Body of pancreas (tissue), 4 donors: ENCODE data around the gene LST1. TPM values are rescaled to one million over a fixed set of nuclear protein-coding genes. Genes with fewer than 3 reads are reported as not detected.

Source experiments
- ATAC-seq: fragments of 150-250 bp; one replicate; pipeline ENCODE4 v1.9.1; 2016
- DNase-seq, 4 donors: peaks; one replicate each; pipeline ENCODE4 v3.0.0-alpha.2; 2019
- H3K27ac ChIP-seq, 4 donors: fragments of 200-600 bp; sonication (generic); 1 replicate in 3 of 4; 2 replicates in 1 of 4; pipeline versions ENCODE4 v1.5.1 to v1.6.1; 2016 to 2019; ENCODE audit warnings: mild to moderate bottlenecking in 1 of 4, mixed read lengths in 1 of 4, moderate library complexity in 1 of 4
- H3K27me3 ChIP-seq, 2 donors: fragments of 200-600 bp; sonication (generic); one replicate each; pipeline ENCODE4 v1.6.0; 2016; ENCODE audit warnings: mild to moderate bottlenecking in 1 of 2
- H3K36me3 ChIP-seq, 2 donors: fragments of 200-600 bp; sonication (generic); replicated peaks in 1 of 2; 2 replicates each; pipeline ENCODE4 v1.5.1; 2016; ENCODE audit warnings: low read depth in 2 of 2; ENCODE audit not compliant: insufficient read depth in 1 of 2
- H3K4me1 ChIP-seq: fragments of 200-600 bp; sonication (generic); one replicate; pipeline ENCODE4 v1.6.0; 2016
- H3K4me3 ChIP-seq, 2 donors: fragments of 200-600 bp; sonication (generic); 1 replicate in 1 of 2; 2 replicates in 1 of 2; pipeline ENCODE4 v1.5.1; 2016 to 2019
- H3K9me3 ChIP-seq, 3 donors: fragments of 200-600 bp; sonication (generic); 1 replicate in 2 of 3; 2 replicates in 1 of 3; pipeline ENCODE4 v1.5.1; 2016
- POLR2A ChIP-seq, 3 donors: fragments of 450-650 bp; IDR thresholded peaks; one replicate each; pipeline ENCODE4 v1.6.1; 2016; ENCODE audit warnings: antibody characterized with exemption in 3 of 3, mild to moderate bottlenecking in 2 of 3
- WGBS, 2 donors: methylation state at CpG; one replicate each; pipeline ENCODE4 v1.1.5; 2017; 5-methylcytosine and 5-hydroxymethylcytosine counted together
- intact Hi-C: fragments of 100-400 bp; cut with DNase I; formaldehyde crosslinking; loops from one replicate; pipeline ENCODE4 v1.15.1; 2023
- total RNA-seq, 2 donors: library from RNA; depleted of rRNA; stranded (reverse); fragments of >200 nt; gene quantifications; one replicate each; pipeline ENCODE4 v1.1.0, GENCODE V29; 2016
- TF ChIP-seq, protein P1 (sequence below), 7 experiments: fragments of 450-650 bp in 4 of 7; fragments of 200-600 bp in 3 of 7; sonication (generic) in 3 of 7; IDR thresholded peaks; one replicate each; pipeline ENCODE4 v1.5.1; 2016 to 2019; ENCODE audit warnings: antibody characterized with exemption in 7 of 7

The LST1 gene
- total RNA-seq, 2 donors from 2014 or later, result 2.9 to 6.9 TPM

DNA sequence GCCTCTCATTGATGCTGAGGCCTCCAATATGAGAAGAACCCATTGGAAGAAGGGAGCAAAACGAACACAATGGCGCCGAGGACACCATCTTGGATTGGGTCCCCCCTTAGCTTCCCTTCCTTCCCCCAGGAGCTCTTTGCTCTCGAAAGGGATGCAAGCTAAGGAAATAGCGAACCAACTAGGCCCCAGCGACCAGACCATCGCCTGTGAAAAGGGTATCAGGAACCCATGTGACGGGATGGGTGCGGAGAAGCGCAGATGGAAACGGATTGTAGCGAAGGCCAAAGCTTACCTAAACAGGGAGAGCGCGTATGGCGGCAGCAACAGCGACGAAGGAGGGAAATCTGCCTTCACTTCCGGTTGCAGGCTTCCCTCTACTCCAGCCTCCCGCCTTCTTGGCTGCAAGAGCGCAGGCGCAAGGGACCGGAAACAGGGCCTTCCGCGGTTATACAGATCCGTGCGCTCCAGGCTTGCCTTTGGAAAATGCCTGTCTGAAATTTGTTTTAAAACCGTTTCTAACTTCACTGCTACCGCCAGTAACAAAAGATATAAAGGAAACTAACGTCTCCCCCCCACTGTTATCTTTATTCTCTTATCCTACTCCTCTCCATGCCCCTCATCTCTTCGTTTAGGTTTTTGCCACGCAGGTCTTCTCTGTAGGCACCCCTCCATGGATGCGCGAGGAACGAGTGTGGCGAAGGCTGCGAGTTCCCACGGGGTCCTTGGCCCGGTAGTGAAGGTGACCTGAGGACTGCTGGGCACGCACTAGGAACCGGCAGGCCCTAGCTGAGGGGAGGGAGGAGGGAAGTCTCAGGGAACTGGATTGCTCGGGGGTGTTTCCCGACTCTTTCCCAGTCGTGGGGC lies 44.2 kb upstream of the LST1 start, which contains the start of gene DDX39B:
Gene DDX39B, minus strand, starts transcription at position 346 of the 864 bp plus-strand sequence. CDS start 1,471 bp downstream, outside the sequence.
- peaks cover 39% of the 10 kb centered on the region for H3K4me1 ChIP-seq

DNA sequence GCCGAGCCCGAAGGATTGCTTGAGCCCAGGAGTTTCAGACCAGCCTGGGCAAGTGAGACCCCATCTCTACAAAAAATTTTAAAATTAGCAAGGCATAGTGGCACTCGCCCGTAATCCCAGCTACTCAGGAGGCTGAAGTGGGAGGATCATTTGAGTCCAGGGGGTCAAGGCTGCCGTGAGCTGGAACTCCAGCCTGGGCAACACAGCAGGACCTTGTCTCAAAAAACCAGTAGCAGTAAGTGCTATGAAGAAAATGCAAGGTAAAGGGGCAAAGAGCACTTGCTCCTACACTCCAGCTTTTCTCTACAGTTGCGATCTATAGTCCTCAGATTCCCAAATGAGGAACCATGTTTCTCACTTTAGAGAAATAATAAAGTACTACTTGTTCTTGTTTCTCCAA lies 42.4 kb upstream of the LST1 start:
- 89 to 93% methylated on average over 6 of the region's 6 CpGs for WGBS, 2 donors
- Histone ChIP-seq H3K4me1 (peaks cover 45% of the 10 kb centered on the region), H3K9me3 (no peaks in the 10 kb centered on the region), H3K27ac (no peak overlapping the region), H3K4me3 (no peak overlapping the region), H3K36me3 (peaks cover 0 to under 1% of the 10 kb centered on the region in 2 donors), H3K27me3 (no peaks in the 10 kb centered on the region)
- no peak for DNase-seq
- no peak for ATAC-seq
- intact Hi-C loops, result no loop called here
- TF ChIP-seq POLR2A (IDR thresholded peaks at IDR 0.05), result no peak
- TF ChIP-seq, protein P1, sequence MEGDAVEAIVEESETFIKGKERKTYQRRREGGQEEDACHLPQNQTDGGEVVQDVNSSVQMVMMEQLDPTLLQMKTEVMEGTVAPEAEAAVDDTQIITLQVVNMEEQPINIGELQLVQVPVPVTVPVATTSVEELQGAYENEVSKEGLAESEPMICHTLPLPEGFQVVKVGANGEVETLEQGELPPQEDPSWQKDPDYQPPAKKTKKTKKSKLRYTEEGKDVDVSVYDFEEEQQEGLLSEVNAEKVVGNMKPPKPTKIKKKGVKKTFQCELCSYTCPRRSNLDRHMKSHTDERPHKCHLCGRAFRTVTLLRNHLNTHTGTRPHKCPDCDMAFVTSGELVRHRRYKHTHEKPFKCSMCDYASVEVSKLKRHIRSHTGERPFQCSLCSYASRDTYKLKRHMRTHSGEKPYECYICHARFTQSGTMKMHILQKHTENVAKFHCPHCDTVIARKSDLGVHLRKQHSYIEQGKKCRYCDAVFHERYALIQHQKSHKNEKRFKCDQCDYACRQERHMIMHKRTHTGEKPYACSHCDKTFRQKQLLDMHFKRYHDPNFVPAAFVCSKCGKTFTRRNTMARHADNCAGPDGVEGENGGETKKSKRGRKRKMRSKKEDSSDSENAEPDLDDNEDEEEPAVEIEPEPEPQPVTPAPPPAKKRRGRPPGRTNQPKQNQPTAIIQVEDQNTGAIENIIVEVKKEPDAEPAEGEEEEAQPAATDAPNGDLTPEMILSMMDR (IDR thresholded peaks at IDR 0.05), result no peak

More for the DNA sequence above, 44.2 kb upstream of the LST1 start, which contains the start of gene DDX39B:
- peak; percentile 95 to 98 (median 96) for DNase-seq
- TF ChIP-seq, protein P1 (IDR thresholded peaks at IDR 0.05), result peak in 2 of 7 experiments; percentile 10 to 18
- TF ChIP-seq POLR2A (IDR thresholded peaks at IDR 0.05), result peak; percentile 64 to 96 (median 94)
- 0 to 1% methylated on average over 41 to 42 of the region's 43 CpGs for WGBS, 2 donors
- Histone ChIP-seq H3K27ac (peak within 1 kb of the TSS; percentile 93 to 98 (median 94)), H3K4me3 (peak within 1 kb of the TSS; percentile 78 to 88), H3K36me3 (peaks cover 0 to 9% of the 10 kb centered on the region in 2 donors), H3K27me3 (no peaks in the 10 kb centered on the region), H3K9me3 (no peaks in the 10 kb centered on the region)
- intact Hi-C loops, result no loop called here
- ATAC-seq, result peak; percentile 93

DNA sequence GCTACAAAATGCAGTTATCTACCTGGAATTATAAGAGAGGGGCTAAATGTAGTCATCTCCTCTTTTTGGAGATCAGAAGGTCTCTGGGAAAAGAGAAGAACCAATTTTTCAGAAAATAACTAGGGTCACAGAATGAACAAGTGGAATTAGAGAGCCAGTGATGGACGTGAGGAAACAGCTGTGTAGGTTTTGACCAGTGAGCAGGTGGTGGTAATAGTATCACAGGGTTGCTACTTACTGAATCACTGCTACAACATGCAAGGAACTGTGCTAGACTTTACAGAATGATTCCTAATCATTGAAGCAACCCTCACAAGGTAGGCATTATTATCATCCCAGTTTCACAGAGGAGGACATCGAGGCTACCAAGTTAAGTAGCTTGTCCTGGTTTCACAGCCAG lies 41.4 kb upstream of the LST1 start:
- intact Hi-C loops, result loop anchor here (5.0 kb wide), 1 partner anchor 53 kb away; no protein-coding TSS in a partner anchor
- Histone ChIP-seq H3K4me3 (no peak overlapping the region), H3K27me3 (no peaks in the 10 kb centered on the region), H3K27ac (no peak overlapping the region), H3K4me1 (peaks cover 41% of the 10 kb centered on the region), H3K9me3 (no peaks in the 10 kb centered on the region), H3K36me3 (no peaks in the 10 kb centered on the region)
- ATAC-seq, result no peak
- TF ChIP-seq POLR2A (IDR thresholded peaks at IDR 0.05), result no peak
- TF ChIP-seq, protein P1 (IDR thresholded peaks at IDR 0.05), result no peak
- WGBS, 2 donors, result 59 to 61% methylated on average over 2 of the region's 2 CpGs
- no peak for DNase-seq

DNA sequence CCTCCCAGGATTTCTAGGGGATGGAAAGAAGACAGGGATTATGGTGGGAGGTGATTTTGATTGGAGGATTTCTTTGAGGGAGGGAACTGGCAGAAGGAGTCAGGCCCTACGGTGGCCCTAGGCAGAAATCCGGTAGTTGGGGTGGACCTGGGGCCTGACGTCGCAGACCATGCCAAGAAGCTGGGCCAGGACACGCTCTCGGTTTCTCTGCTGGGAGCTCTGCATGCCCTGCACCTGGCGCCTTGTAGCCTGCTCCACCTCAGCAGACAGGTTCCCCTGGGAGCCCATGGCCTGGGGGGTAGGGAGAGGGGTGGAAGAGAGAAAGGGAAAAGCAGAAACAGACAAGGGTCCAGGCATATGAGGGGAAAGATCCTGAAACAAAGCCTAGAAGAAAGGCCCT lies 40.8 kb upstream of the LST1 start:
- 52 to 59% methylated on average over 6 to 7 of the region's 7 CpGs for WGBS, 2 donors
- peaks cover 35% of the 10 kb centered on the region for H3K4me1 ChIP-seq
- ATAC-seq, result no peak
- no peaks in the 10 kb centered on the region for H3K36me3 ChIP-seq
- intact Hi-C loops, result loop anchor here (5.0 kb wide), 1 partner anchor 52 kb away; no protein-coding TSS in a partner anchor
- no peak for TF ChIP-seq POLR2A (IDR thresholded peaks at IDR 0.05)
- TF ChIP-seq, protein P1 (IDR thresholded peaks at IDR 0.05), result no peak
- H3K27ac ChIP-seq, result no peak overlapping the region
- no peak for DNase-seq
- H3K9me3 ChIP-seq, result no peaks in the 10 kb centered on the region
- no peak overlapping the region for H3K4me3 ChIP-seq
- no peaks in the 10 kb centered on the region for H3K27me3 ChIP-seq
